DMS153 treated with DMSO at 0.1 percent for 48 hours (cell line): ENCODE results near the gene ARHGAP4.

ENCODE experiments used
- DNase-seq: peaks from one replicate; lab custom pipeline; 2025; ENCODE audit not compliant: unreplicated experiment; lab: John Stamatoyannopoulos, UW

Gene ARHGAP4

GRCh38 chrX:153964105-153964504 lies 38.0 kb upstream of the ARHGAP4 start:
- DNase-seq: no peak

DNA sequence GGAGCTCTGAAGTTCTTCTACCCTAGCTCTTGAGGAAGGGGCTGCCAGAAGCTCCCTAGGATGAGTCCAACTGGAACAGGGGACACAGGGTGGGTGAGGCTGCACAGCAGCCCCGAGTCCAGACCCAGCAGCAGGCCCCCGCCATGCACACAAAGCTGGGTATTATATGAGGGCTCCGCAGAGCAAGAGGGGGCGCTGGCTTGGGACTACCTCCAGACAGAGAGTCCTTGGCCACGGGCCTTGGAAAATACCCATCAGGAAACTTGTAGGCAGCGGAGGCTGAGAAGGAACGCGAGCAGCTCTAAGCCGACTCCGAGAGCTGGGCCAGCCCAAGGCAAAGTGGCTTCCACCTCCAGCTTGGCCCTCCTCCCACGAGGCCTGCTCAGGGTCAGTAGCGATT lies 37.5 kb upstream of the ARHGAP4 start:
- DNase-seq: no peak

DNA sequence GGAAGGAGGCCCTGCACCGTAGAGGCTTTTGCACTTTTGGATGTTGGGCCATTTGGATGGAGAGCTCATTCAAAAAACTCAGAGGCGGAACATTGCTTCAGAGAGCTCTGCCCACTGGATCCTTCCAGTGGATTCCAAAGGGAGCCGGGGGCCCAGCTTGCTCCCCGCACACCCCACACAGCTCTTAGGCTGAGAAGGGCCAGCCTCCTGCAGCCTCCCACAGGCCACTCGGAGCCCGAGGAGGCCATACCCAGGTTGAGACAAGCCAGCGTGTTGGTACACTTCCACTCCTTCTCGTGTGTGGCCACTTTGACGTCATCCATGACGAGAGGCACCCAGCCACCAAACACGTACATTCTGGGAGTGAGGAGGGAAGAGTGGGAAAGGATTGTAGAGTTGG lies 35.2 kb upstream of the ARHGAP4 start:
- DNase-seq: no peak

DNA sequence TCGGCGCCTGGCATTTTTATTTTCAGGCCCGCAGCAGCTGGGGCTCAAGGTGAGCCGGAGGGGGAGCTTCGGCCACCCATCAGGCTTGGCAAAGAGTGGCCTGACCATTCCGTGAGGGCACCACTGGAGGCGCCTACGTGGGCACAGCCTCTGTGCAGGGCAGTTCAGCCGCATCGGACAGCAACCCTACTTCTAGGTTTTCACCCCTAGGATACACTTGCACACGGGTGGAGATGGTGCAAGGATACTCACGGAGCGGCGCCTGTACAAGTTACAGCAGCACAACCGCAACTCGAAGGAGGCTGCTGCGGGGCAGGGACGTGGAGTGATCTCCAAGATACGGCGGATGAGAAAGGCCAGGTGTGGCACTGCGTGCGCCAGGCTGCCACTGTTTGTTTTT lies 34.7 kb upstream of the ARHGAP4 start:
- no peak for DNase-seq

- DNase-seq: no peak
These were observed 34.0 kb upstream of the ARHGAP4 start for GRCh38 chrX:153960077-153960476.

GRCh38 chrX:153959649-153960048 lies 33.6 kb upstream of the ARHGAP4 start:
- no peak for DNase-seq

DNA sequence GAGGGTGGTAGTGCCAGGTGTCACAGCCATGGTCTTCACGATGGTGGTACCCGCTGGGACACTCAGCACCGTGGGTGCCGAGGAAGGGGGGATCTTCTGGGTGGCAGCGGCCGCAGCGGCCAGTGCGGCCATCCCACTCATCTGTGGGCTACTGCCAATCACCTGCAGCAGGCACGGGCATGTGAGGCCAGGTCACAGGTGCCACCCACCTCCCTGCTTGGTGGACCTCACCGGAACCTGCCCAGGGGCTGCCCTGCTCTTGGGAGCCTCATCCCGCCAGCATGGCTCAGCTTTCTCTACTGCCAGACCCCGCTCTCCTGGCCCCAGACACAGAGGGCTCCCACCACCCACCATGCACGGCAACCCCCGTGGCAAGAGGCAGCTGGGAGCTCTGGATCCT lies 32.5 kb upstream of the ARHGAP4 start:
- no peak for DNase-seq

GRCh38 chrX:153957224-153957623 lies 31.2 kb upstream of the ARHGAP4 start:
- no peak for DNase-seq

DNA sequence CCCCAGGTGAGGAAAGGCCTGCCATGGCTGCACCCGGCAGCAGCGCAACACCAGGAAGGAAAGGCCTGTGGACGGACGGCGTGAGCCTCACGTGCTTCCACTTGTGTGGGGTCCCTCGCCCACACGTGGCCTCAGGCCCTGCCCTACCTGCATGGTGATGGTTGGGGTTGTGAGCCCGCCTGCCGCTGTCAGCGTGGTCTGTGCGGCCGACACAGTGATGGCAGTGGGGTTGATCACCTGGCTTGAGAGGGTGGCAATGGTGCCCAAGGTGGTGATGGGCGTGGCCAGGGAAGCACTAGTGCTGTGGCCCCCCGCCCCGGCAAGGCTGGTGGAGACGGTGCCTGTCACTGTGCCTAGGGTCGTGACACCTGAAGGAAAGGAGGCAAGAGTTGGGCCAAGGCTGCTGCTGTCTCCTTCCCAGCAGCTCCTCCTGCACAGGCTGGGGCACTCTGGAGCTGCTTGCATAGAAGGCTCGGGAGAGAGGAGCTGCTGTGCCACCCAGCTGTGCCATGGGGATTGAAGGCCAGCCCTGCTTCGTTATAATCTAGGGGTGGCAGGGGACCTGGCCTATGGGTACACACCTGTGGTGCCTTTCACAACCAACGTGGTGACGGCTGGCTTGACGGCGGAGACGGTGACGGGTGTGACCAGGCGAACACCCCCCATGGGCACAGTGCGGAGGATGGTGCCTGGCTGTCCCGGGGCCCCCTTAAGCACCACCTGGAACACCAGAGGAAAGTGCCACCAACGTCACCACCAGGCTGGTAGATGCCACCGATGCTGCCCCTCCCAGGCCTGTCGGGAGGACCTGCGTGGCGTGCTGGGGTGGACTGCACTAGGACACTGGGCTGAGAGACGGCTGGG lies 30.2 kb upstream of the ARHGAP4 start:
- DNase-seq: no peak

DNA sequence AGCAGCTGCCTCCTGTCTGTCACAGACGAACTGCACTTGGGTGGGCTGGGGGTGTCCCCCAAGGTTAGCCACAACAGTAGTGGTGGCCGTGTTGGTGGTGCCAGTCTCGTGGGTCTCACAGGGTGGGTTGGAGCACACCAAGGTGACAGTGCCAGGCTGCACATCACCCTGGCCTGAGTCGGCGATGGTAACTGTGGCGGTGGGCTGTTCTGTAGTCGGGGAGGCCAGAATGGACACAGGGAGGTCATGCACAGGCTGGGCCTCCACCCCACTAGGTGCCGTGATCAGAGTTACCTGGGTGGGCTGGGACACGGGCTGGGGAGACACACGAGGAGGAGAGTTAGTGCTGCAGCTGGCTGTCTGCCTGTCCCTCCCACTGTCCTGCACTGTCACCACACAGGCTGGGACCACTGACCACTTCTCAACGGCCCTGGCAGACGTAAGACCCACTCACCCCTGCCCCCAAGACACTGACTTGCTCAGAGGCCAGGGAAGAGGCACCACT lies 29.2 kb upstream of the ARHGAP4 start:
- no peak for DNase-seq

- DNase-seq: no peak
These were observed 28.6 kb upstream of the ARHGAP4 start for GRCh38 chrX:153954558-153955227.

DNA sequence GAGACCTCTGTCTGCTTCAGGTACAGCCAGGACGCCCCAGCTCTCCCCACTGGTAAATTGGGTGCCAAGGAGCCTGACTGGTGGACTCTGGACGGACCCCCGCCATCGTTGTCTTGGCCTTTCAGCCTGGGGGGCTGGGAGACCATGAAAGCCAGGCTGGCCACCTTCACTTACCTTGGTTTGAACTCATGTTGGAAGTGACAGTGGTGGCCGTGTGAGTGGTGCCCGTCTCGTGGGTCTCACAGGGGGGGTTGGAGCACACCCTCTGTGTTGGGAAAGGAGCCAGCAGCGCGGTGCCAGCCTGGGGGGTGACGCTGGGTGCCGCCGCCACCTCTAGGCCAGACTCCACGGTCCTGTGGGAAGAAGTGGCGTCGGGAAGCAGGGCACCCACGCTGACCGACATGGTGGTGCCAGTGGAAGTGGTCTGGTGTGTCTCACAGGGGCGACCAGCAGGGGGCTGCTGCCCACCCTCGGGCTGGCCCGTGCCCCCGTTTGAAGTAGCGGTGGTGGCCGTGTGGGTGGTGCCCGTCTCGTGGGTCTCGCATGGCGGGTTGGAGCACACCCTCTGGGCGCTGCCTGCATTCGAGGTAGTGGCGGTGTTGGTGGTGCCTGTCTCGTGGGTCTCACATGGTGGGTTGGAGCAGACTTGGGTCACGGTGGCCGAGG lies 28.0 kb upstream of the ARHGAP4 start:
- no peak for DNase-seq

DNA sequence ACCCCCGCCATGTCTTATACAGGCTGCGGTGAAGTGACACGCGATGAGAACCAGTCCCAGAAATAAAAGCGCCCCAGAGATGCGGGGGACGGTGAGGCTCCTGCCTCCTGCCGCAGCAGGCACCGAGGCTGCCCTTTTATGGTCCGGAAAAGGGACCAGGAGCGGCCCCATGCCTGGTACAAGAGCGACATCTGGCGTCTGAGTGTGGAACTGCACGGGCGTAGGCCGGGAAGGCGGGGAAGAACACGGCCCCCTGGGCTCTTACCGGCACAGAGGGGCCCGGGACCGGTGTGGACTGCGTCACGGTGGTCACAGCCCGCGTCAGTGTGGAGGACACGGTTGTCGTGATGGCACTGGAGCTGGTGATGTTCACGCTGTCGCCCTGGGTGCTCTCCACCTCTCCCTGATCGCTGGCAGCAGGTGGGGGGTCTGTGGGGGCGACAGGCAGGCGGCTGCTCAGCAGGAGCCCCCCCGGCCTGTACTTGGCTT lies 27.3 kb upstream of the ARHGAP4 start:
- DNase-seq: no peak

DNA sequence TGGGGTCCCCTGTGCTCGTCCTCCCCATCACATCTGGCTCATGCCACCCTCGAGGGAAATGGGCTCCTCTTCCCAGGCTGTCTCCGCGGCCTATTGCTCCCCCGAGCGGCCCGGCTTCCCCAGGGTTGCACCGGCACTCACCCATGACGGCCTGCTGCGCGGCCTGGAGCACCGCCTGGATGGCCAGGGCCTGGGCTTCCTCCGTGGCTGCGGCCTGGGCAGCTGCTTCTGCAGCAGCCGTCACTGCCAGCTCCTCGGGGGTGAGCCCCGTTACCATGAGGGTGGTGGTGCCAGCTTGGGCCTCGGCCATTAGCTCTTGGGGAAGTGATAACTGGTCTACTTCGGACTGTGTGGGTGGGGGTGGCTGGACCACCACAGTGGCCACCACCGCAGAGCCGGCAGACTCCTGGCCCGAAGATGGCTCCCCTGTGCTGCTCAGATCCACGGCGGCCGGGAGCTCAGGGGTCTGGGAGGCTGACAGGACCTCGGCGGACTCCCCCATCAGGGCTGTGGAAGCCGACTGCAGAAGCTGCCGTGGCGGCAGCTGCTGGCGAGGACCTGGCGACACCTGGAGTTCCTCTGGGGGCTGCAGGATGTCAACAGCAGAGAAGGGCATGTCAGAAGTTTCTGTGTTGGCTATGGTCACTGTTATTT lies 26.4 kb upstream of the ARHGAP4 start:
- no peak for DNase-seq

DNA sequence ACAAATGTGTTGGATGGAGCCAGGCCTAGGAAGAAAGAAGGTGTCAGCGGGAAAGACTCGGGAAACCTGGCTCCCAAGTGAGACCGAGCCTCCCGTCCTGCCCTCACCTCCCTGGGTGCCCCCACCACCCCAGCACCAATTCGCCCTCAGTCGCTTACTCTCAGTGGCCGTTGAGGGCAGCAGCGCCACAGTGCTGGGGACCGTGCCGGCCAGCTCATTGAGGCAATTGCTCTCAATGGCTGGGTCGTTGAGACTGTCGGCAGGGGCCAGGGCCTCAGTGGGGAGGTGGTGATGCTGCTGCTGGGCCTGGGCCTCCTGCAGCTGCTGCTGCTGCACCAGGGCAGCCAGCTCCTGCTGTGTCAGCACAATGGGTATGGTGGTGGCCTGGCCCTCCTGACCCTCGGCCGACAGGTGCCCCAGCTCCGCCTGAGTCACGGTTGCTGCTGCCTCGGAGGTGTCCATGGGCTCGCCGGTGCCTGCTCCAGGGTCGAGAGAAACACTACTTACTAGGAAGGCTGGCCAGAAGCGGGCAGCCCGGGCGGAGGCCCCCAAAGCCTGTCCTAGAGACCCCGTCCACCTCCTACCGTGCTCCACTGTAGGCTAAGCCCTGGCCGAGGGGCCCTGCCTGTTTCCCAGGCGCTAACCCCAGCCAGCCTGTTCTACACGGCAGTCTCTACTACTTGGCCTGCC lies 25.8 kb upstream of the ARHGAP4 start:
- DNase-seq: no peak

- DNase-seq: no peak
These were observed 24.1 kb upstream of the ARHGAP4 start for GRCh38 chrX:153950127-153950526.

DNA sequence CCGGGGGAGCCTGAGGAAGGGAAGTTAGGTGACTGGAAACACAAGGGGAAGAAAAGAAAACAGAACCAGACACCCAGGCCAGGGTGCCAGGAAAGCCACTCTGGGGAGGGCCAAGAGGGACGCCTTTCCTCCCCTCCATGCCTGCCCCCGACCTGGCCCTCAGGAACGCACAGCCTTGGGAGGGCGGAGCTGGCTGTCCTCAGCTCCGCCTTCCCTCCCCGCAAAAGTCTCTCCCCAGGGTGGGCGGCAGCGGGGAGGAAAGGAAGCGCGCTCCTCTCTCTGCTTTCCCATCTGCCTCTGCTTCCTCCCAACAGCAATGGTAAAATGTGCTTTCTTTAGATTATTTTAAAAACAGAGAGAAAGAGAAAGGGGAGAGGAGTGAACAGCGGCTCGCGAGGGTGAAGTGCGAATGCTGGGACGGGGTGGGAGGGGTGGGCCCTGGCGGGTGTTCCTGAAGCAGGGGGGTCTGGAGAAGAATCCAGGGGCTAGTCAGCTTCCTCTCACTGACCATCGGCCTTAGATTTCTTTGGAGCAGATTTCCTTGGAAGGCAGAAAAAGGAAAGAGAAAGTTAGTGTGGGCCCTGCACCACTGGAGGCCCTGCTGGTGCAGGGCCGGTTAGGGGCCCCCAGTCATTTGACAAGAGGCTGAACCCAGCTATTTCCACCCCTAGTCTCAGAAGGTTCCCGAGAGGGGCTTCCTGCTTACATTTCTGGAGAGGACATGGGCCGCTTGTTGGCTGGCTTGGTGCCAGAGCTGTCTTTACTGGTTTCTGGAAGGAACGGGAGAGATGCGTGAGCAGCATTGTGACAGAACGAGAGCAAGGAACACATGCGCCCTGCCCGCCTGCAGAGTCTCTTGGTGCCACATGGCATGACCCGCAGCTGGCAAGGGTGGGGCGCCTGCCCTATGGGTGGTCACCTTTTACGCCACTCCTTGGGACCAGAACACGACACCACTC lies 23.1 kb upstream of the ARHGAP4 start:
- no peak for DNase-seq

- DNase-seq: no peak
These were observed 22.0 kb upstream of the ARHGAP4 start for GRCh38 chrX:153948002-153948466.
